ENCODE data around the gene IRF2. TPM values are rescaled to one million over a fixed set of nuclear protein-coding genes. Genes with fewer than 3 reads are reported as not detected.
A peak's percentile ranks its signal among the peaks of the same experiment; 100 is the strongest.

IRF2 gene
- total and polyA plus RNA-seq, 2 donors (not counting 1 experiment from before 2014, with no cell fraction given): 67.8 to 68.2 TPM

- ATAC-seq (ENCODE audit: low read depth) (no peak), DNase-seq (no peak)
- no peak overlapping the region for H2AFZ ChIP-seq (ENCODE audit: insufficient read depth, low read depth, low read length, poor library complexity, severe bottlenecking)
- H3K4me2 ChIP-seq (replicated peaks; ENCODE audit: low read depth, low read length, poor library complexity, severe bottlenecking): peak overlapping the region; percentile 38
- H3K79me2 ChIP-seq (ENCODE audit: control insufficient read depth, insufficient read depth, low read length): peaks cover 100% of the 10 kb centered on the region
- Mint-ChIP-seq H3K4me1 (peaks cover 89% of the 10 kb centered on the region), H3K27ac (no peak overlapping the region), H3K9me3 (ENCODE audit: insufficient read depth) (no peaks in the 10 kb centered on the region), H3K4me3 (no peak overlapping the region), H3K27me3 (no peaks in the 10 kb centered on the region)
- peak overlapping the region in 1 of 2 donors; percentile 77 for H3K27ac ChIP-seq (ENCODE audit: low read length in 2 of 2)
- peaks cover 6 to 24% of the 10 kb centered on the region in 2 experiments for H3K36me3 ChIP-seq (replicated peaks in 1 of 2; ENCODE audit: control extremely low read depth in 1 of 2, control insufficient read depth in 1 of 2, extremely low read depth in 1 of 2, insufficient read depth in 2 of 2, low read length in 1 of 2)
- WGBS (ENCODE audit: insufficient coverage): 97% methylated on average over 25 of the region's 26 CpGs
- no peaks in the 10 kb centered on the region for H3K9me3 ChIP-seq (ENCODE audit: control extremely low read depth in 1 of 3, control insufficient read depth in 2 of 3, insufficient read depth in 1 of 3, low read length in 2 of 3)
- H3K4me3 ChIP-seq (ENCODE audit: control extremely low read depth in 1 of 5, extremely low read depth in 1 of 5, insufficient read depth in 1 of 5, low read depth in 2 of 5, low read length in 4 of 5): no peak overlapping the region
- TF ChIP-seq EZH2 (IDR thresholded peaks at IDR 0.05; ENCODE audit: borderline replicate concordance, insufficient read depth, low read depth, low read length, poor library complexity, severe bottlenecking): no peak
- TF ChIP-seq CTCF (IDR thresholded peaks at IDR 0.05): no peak
- no peak overlapping the region for H3K9ac ChIP-seq (ENCODE audit: low read length)
- H3K27me3 ChIP-seq (replicated peaks in 1 of 4; ENCODE audit: control extremely low read depth in 1 of 4, control insufficient read depth in 3 of 4, insufficient read depth in 4 of 4, low read length in 3 of 4): no peaks in the 10 kb centered on the region
- POLR2A ChIA-PET: interaction anchor here (0.6 kb wide), 1 partner anchor 18 kb away, joined by 3 read pairs; no protein-coding TSS in a partner anchor
- peaks cover 60% of the 10 kb centered on the region for H4K20me1 ChIP-seq (ENCODE audit: control insufficient read depth, insufficient read depth, low read length, poor library complexity, severe bottlenecking)
- intact Hi-C loops (cut with micrococcal nuclease): no loop called here
- CTCF ChIA-PET: interaction anchor here (1.6 kb wide), 1 partner anchor 18 kb away, joined by 3 read pairs; no protein-coding TSS in a partner anchor
- peaks cover 85 to 86% of the 10 kb centered on the region in 2 donors for H3K4me1 ChIP-seq (ENCODE audit: control insufficient read depth in 2 of 2, insufficient read depth in 2 of 2, low read length in 2 of 2)
Observed at GRCh38 chr4:184456337-184456736, 18.0 kb downstream of the IRF2 start.

- H4K20me1 ChIP-seq (ENCODE audit: control insufficient read depth, insufficient read depth, low read length, poor library complexity, severe bottlenecking): peaks cover 69% of the 10 kb centered on the region
- H2AFZ ChIP-seq (ENCODE audit: insufficient read depth, low read depth, low read length, poor library complexity, severe bottlenecking): no peak overlapping the region
- Mint-ChIP-seq H3K4me3 (no peak overlapping the region), H3K9me3 (ENCODE audit: insufficient read depth) (no peaks in the 10 kb centered on the region), H3K27me3 (no peaks in the 10 kb centered on the region), H3K4me1 (peaks cover 86% of the 10 kb centered on the region), H3K27ac (peak overlapping the region; percentile 32)
- POLR2A ChIA-PET: no interaction called here
- ATAC-seq (ENCODE audit: low read depth) (no peak), DNase-seq (no peak)
- no peaks in the 10 kb centered on the region for H3K27me3 ChIP-seq (replicated peaks in 1 of 4; ENCODE audit: control extremely low read depth in 1 of 4, control insufficient read depth in 3 of 4, insufficient read depth in 4 of 4, low read length in 3 of 4)
- WGBS (ENCODE audit: insufficient coverage): 100% methylated on average over 2 of the region's 7 CpGs
- no peak overlapping the region for H3K4me2 ChIP-seq (replicated peaks; ENCODE audit: low read depth, low read length, poor library complexity, severe bottlenecking)
- H3K36me3 ChIP-seq (replicated peaks in 1 of 2; ENCODE audit: control extremely low read depth in 1 of 2, control insufficient read depth in 1 of 2, extremely low read depth in 1 of 2, insufficient read depth in 2 of 2, low read length in 1 of 2): peaks cover 6 to 24% of the 10 kb centered on the region in 2 experiments
- CTCF ChIA-PET: no interaction called here
- TF ChIP-seq EZH2 (IDR thresholded peaks at IDR 0.05; ENCODE audit: borderline replicate concordance, insufficient read depth, low read depth, low read length, poor library complexity, severe bottlenecking) (no peak), CTCF (IDR thresholded peaks at IDR 0.05) (no peak)
- intact Hi-C loops (cut with micrococcal nuclease): no loop called here
- no peak overlapping the region for H3K9ac ChIP-seq (ENCODE audit: low read length)
- peaks cover 83% of the 10 kb centered on the region in 2 donors for H3K4me1 ChIP-seq (ENCODE audit: control insufficient read depth in 2 of 2, insufficient read depth in 2 of 2, low read length in 2 of 2)
- H3K79me2 ChIP-seq (ENCODE audit: control insufficient read depth, insufficient read depth, low read length): peaks cover 99% of the 10 kb centered on the region
- H3K9me3 ChIP-seq (ENCODE audit: control extremely low read depth in 1 of 3, control insufficient read depth in 2 of 3, insufficient read depth in 1 of 3, low read length in 2 of 3): no peaks in the 10 kb centered on the region
- H3K4me3 ChIP-seq (ENCODE audit: control extremely low read depth in 1 of 5, extremely low read depth in 1 of 5, insufficient read depth in 1 of 5, low read depth in 2 of 5, low read length in 4 of 5): no peak overlapping the region
- no peak overlapping the region for H3K27ac ChIP-seq (ENCODE audit: low read length in 2 of 2)
Observed at GRCh38 chr4:184455299-184455698, 19.1 kb downstream of the IRF2 start.
